HG02763 (cell line): ENCODE measurements around the gene FGD4.

ENCODE experiments used
- ATAC-seq: cut with Tn5 transposase; IDR thresholded peaks from one replicate; pipeline ENCODE4 v1.9.1; 2021; ENCODE audit warnings: mild to moderate bottlenecking, moderate library complexity; ENCODE audit not compliant: unreplicated experiment

Gene FGD4

DNA sequence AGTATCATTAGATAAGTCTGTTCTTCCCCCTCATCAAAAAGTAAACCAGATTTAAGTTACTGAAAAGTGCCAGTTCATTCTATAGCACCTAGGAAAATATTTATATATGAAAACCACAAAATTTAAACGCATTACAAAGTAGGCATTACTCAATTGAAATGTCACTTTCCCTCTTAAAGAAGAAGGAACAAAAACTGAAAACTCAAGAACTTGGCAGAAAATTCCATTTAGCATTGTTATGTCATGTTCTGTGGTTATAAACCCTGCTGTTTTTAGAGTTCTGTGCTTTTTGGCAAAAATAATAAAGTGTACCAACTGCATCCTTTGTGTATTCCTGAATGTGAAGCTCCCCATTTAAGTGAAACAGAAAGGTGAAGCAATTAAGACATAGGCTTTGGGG, 3.6 kb downstream of the FGD4 start:
- no peak for ATAC-seq

GRCh38 chr12:32407795-32408194, 8.4 kb downstream of the FGD4 start:
- no peak for ATAC-seq

DNA sequence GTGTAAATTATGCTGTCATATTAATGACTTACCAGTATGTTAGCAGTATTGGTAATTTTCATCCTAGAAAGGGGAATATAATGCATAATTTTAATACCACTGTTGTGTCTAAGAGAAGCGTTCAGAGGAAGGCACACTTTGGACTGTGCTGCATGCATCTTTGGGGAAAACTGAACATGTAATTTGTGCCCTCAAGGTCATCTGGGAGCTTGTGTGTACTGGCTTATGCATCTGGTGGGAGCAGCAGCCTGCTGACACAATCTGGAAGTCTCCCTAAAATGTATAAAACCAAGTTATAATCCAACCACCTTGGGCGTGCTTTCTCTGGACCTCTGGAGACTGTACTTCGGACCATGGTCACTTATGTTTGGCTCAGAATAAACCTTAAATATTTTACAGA, 14.1 kb downstream of the FGD4 start:
- ATAC-seq: no peak

- no peak for ATAC-seq
Observed at GRCh38 chr12:32418221-32418620, 18.9 kb downstream of the FGD4 start.

DNA sequence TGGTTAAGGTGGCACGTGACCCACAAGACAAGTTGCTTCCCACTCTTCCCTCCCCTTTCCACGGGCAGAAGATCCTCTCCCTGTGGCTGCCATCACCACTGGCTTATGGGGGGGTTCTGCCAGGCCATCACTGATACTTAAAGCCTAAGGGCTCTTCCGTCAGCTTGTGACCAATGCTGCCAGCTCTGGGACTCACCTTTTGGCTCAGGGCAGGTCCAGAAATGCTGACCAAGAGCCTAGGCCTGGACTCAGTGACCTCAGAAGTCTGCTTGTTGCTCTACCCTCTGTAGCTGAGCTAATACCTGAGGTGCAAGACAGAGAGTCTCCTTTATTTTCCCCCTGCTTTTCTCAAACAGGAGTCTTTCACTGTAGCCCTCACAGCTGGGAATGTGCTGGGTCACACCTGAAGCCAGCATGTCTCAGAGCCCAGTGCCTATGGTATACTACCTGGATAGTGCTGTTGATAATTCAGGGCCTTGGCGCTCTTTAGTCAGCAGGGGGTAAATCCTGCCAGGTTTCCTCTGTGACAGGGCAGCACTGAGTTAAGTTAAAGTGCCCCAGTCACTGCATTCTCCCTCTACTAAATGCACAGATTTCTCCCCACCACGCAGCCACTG, 19.7 kb downstream of the FGD4 start:
- no peak for ATAC-seq

DNA sequence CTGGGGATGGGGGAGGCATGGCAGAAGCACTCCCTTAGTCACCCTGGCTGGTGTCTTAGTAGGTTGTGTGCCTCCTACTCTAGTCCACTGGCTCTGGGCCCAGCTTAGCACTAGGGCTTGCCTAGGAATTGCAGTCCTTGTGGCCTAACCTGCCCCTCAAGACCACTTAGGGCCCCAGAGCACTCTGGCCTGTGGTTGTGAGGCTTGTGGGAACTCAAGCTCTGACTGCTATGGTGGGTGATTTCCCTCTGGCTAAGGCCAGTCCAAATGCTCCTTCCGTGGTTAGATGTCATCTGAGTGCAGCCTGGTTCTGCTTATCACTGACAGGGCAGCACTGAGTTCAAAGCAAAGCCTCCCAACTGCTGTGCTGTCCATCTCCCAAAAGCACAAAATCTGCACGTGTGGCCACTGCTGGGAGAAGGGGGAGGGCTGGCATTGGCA, 20.2 kb downstream of the FGD4 start:
- ATAC-seq: no peak

DNA sequence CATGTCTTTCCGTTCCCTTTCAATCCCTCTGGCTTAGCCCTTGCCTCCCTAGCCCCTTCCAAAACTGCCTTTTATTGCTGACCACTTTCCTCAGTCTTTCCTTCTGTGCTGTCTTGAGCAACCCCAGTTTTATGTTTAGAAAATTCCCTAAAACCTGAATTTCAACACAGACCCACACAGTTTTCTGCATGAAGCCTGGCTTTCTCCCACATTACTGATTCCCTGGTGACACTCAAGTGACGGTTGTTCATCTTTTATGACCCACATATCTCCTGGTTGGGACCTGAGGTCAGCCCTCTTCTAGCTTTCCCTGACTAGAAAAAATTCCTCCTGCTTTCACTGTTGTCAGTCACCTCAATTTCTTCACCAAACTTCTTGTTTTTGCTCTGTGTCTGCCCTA, 21.0 kb downstream of the FGD4 start:
- no peak for ATAC-seq

- no peak for ATAC-seq
Observed at GRCh38 chr12:32423559-32423958, 24.2 kb downstream of the FGD4 start.

- ATAC-seq: no peak
Observed at GRCh38 chr12:32431025-32431424, 31.7 kb downstream of the FGD4 start.

DNA sequence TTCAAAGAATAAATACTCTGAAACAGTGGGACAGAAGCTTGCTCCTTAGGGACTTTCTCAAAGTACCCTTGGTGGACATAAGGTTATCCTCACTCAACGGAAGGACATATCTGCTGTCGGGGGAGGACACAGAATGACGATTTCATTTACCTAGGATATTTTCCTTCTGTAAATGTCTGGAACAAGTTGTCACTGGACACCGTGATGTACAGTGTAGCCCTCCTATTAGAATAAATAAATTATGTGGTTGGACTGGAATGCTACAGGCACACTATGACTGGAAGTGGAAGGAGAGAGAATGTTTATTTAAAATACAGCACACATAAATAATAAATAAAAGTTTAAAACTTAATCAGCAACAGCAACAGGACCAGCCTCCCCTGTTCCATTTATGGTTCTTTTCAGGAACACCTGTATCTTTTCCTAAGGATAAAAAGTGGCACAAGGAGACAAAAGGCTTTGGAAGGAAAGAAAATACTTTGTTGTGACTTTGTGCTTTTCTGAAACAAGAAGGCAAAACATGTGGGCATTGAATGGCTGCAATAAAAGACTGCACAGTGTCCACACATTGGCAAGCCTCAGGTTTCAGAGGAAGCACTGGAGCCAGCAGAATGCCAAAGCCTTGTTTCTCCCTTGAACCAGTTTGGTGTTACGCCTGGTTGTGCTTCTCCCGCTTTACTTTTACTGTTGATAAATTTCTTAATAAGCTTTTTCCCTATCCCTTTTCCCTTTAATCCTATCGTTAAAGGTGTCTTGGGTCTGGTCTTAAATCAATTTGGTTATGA, 36.8 kb downstream of the FGD4 start:
- no peak for ATAC-seq

DNA sequence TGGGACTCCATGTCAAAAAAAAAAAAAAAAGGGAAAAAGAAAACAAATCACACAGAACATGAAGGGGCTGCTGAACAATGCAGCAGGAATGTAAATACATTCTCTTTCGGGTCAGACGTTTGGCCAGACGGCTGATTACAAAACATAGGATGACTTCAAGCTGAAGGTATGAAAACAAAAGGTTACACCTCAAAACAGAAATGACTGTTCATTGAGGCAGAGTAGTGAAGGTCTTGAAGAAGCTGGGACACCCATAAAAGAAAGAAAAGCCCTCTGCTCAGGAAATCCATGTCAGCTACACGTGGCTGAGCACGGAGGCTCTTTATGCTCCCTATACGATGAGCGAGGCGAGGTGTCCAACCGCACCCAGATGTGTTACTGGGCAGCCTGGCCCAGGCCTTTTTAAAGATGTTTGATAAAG, 37.7 kb downstream of the FGD4 start:
- ATAC-seq: no peak

DNA sequence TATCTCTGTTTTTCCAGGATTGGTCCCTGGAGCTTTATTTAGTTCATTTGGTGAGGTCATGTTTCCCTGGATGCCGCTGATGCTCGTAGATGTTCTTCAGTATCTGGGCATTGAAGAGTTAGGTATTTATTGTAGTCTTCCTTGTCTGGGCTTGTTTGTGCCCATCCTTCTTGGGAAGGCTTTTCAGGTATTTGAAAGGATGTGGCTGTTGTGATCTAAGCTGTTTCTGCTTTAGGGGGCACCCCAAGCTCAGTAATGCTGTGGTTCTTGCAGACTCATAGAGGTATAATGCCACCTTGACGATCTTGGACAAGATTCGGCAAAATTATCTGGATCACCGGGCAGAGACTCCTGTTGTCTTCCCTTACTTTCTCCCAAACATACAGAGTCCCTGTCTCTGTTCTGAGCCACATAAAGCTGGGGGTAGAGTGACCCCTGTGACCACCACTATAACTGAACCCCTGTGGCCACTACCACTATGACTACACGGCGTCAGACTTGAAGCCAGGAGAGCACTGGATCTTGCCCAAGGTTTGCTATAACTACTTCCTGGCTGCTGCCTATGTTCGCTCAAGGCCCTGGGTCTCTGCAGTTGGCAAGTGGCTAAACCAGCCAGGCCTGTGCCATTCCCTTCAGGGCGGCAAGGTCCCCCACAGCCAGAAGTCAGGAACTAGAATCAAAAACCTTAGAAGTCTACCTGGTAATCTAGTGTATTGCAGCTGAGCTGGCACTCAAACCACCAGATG, 40.9 kb downstream of the FGD4 start:
- ATAC-seq: no peak

- no peak for ATAC-seq
Observed at GRCh38 chr12:32443491-32443890, 44.1 kb downstream of the FGD4 start.

DNA sequence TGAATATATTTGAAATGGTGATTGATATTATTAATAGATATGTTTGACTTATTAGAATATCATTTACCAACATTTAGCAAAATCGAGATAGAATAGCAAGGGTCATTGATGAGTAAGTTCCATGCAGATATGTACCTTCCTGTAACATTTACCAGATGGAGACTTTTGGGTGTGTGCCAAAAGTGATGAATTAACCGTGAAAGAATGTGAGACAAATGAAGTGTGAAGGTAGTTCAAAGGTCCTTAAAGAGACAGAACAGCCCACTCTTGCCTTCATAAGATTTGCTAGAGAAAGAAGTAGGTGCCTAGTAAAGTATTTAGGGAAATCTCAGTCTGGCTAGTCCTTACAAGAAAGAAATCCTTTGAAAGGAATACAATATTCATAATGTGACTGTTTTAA, 45.5 kb downstream of the FGD4 start:
- ATAC-seq: no peak

DNA sequence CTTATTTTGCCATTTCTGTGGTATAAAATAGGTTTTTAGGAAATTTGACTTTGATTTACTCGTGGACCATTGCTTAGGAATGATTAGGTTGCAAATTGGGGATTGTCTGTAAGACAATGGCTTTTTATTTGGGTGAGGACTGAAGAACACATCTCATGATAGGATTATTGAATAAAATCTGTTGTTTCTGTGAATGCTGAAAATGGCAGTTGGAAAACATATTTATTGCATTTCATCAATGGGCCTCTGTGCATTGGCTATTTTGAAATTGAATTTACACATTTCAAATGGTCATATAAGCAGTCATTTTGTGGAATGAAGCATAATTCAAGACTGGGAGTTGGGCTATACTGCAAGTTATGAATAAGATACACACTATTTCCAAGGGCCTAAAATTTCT, 46.0 kb downstream of the FGD4 start:
- ATAC-seq: no peak

DNA sequence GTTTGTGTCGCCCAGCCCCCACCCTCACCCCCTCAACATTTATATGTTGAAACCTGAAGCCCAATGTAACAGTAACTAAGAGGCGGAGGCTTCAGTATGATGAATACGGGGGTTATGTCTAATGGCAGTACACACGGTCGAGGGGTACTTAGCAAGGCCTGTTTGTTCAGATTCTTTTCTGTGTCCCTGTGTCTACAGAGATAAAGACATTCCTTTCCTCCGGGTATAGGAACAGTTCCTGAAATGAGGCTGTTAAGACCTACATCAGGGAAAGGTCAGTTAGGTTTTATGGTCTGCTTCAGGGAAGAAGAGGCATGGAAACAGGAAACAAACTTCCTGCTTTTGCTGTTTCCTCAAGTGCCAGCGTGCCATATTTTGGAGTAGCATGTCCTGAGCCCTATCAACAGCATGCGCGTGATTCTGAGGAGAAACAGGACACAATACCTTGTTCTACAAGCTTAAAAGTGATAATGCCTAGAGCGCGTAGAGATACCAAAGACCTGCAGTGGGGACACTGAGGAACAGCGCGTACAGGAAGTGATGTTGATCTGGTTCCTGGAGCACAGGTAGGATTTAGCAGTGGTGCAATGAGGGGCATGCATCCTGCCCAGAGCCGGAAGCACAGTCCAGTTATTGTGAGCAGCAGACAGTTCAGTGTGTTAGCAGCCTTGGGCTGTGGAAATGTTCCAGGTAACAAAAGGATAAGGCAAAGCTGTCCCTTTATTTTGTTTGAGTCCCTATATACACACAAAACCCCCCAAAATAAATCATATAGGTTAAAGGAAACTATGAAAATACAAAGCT, 47.2 kb downstream of the FGD4 start:
- ATAC-seq: no peak

- no peak for ATAC-seq
Observed at GRCh38 chr12:32448586-32448985, 49.2 kb downstream of the FGD4 start.

DNA sequence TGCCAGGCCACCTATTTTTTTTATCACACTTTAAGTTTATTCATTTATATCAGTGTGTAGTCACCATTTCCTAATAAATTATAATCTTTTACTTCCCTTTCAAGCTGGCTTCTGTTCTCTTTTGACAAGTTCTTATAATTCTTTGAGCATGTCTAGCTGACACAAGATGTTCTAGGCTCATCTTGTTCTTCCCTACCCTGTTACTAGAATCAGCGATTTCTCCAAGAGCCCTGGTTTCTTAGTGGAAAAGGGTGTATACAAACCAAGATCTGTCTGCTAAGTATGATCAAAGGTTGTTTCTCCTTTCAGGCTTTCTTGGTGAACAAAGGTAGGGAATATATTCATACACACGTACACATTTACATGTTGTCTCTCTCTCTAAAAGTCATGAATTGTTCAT, 51.0 kb downstream of the FGD4 start:
- ATAC-seq: no peak

DNA sequence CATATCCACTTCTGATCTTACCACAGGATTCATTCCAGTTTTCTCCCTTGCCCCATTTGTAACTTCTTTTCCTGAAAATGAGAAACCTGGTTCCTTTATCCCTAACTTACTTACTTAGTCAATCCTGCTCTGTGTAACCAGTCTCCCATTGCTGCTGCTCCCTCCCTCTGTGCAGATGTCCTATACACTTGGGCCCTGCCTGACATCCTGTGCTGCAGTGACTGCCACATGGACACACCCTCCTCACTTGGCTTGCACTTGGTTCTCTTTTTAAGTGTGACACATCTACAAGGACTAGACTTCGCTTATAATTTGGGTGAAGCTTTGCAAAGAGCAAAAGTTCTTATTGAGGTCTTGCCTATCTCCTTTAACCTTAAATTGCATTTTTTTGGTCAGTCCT, 51.4 kb downstream of the FGD4 start:
- no peak for ATAC-seq

DNA sequence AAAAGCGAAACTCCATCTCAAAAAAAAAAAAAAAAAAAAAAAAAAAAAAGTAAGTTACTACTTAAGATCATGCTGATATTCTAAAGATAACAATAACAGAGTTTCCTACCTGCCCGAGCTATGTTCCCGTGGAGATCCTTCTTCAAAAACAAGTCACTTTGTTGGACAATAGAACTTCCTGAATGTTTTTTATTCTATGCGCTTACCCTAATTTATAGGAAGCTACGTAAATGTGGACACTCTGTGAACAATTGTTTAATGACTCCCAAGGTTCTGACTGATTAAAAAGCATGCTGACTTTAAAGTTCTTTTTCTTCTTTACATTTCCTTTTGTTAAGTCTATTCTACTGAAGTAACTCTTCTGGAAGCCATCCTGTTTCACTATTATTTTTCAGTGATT, 52.5 kb downstream of the FGD4 start:
- ATAC-seq: no peak

- no peak for ATAC-seq
Observed at GRCh38 chr12:32454075-32454474, 54.7 kb downstream of the FGD4 start.
